OCI-LY7 (cell line): ENCODE results near the gene ZBTB6. TPM values are rescaled to one million over a fixed set of nuclear protein-coding genes. Genes with fewer than 3 reads are reported as not detected.

Experiments
- Bru-seq: library from RNA; stranded (reverse); fragments of 400-500 nt; gene quantifications from one replicate; lab custom pipeline; 2021; lab: Mats Ljungman, UMichigan
- BruChase-seq, 2 experiments: library from RNA; stranded (reverse); fragments of 400-500 nt; gene quantifications; one replicate each; lab custom pipeline; 2021; lab: Mats Ljungman, UMichigan
- BruUV-seq: library from RNA; stranded (reverse); fragments of 400-500 nt; replicated peaks from 2 replicates; lab custom pipeline; 2021; lab: Mats Ljungman, UMichigan
- CTCF ChIA-PET: fragments of 300-600 bp; sonication (Branson Sonifier 250); formaldehyde crosslinking; loops from one replicate; lab custom pipeline; 2022; ENCODE audit warnings: antibody characterized with exemption; ENCODE audit not compliant: unreplicated experiment; lab: Charles Lee
- POLR2A ChIA-PET: fragments of 300-600 bp; sonication (Branson Sonifier 250); formaldehyde crosslinking; loops from one replicate; lab custom pipeline; 2022; ENCODE audit warnings: antibody characterized with exemption; lab: Charles Lee
- DNase-seq: peaks from one replicate; pipeline ENCODE4 v3.0.0-alpha.2; 2015; ENCODE audit warnings: low spot score
- H2AFZ ChIP-seq: fragments of 200-600 bp; sonication (generic), shearing (Covaris generic); 2 replicates; pipeline ENCODE4 v1.6.1; 2014; ENCODE audit warnings: mild to moderate bottlenecking, antibody characterized with exemption, low read length, moderate library complexity
- H3K27ac ChIP-seq: fragments of 200-600 bp; sonication (generic); 2 replicates; pipeline ENCODE4 v1.5.1; 2014; ENCODE audit warnings: mixed run types, low read depth, mild to moderate bottlenecking, moderate library complexity, low read length, inconsistent platforms; ENCODE audit not compliant: poor library complexity, severe bottlenecking
- H3K36me3 ChIP-seq: fragments of 200-600 bp; sonication (generic); 2 replicates; pipeline ENCODE4 v1.6.1; 2014; ENCODE audit warnings: mild to moderate bottlenecking, antibody characterized with exemption, low read length, moderate library complexity, mixed read lengths; ENCODE audit not compliant: insufficient read depth
- H3K4me1 ChIP-seq: fragments of 200-600 bp; sonication (generic); 2 replicates; pipeline ENCODE4 v1.5.1; 2014; ENCODE audit warnings: mild to moderate bottlenecking, low read length; ENCODE audit not compliant: insufficient read depth, poor library complexity, severe bottlenecking
- H3K4me2 ChIP-seq: fragments of 200-600 bp; sonication (generic); 2 replicates; pipeline ENCODE4 v1.6.1; 2014; ENCODE audit warnings: mild to moderate bottlenecking, low read length
- H3K4me3 ChIP-seq: fragments of 200-600 bp; sonication (generic); 2 replicates; pipeline ENCODE4 v1.5.1; 2014; ENCODE audit warnings: mild to moderate bottlenecking, low read depth, low read length; ENCODE audit not compliant: poor library complexity, severe bottlenecking
- H3K79me2 ChIP-seq: fragments of 200-600 bp; sonication (generic); 2 replicates; pipeline ENCODE4 v1.6.1; 2016; ENCODE audit warnings: low read depth, mild to moderate bottlenecking, low read length, moderate library complexity, mixed read lengths; ENCODE audit not compliant: insufficient read depth
- H3K9me2 ChIP-seq: fragments of 200-600 bp; sonication (generic); 2 replicates; pipeline ENCODE4 v1.6.1; 2016; ENCODE audit warnings: mild to moderate bottlenecking, low read length, mixed read lengths; ENCODE audit not compliant: insufficient read depth
- H3K9me3 ChIP-seq: fragments of 200-600 bp; sonication (generic); 2 replicates; pipeline ENCODE4 v1.6.1; 2014; ENCODE audit warnings: mild to moderate bottlenecking, mixed run types, low read length, mixed read lengths
- H4K20me1 ChIP-seq: fragments of 200-600 bp; sonication (generic); 2 replicates; pipeline ENCODE4 v1.6.1; 2014; ENCODE audit warnings: mild to moderate bottlenecking, antibody characterized with exemption, low read length, moderate library complexity, mixed read lengths; ENCODE audit not compliant: insufficient read depth
- CTCF ChIP-seq: fragments of 200-600 bp; sonication (generic); conservative IDR thresholded peaks from 2 replicates; pipeline ENCODE4 v1.5.1; 2014; ENCODE audit warnings: mild to moderate bottlenecking, antibody characterized with exemption, low read length, moderate library complexity, mixed read lengths
- EZH2phosphoT487 ChIP-seq: fragments of 200-600 bp; sonication (generic); IDR thresholded peaks from 2 replicates; pipeline ENCODE4 v1.6.1; 2018; ENCODE audit warnings: low read depth, borderline replicate concordance, mild to moderate bottlenecking, mixed run types, antibody characterized with exemption, low read length, moderate library complexity, mixed read lengths
- intact Hi-C: fragments of 100-400 bp; cut with micrococcal nuclease; formaldehyde crosslinking; loops from one replicate; pipeline ENCODE4 v1.10.0; 2022; ENCODE audit not compliant: unreplicated experiment
- long read RNA-seq: library from polyadenylated mRNA; stranded (forward); transcript quantifications from one replicate; pipeline ENCODE4 v2.0.0, GENCODE V29; 2022
- total RNA-seq, 2 experiments: library from RNA; depleted of rRNA in 1 of 2; stranded (reverse); fragments of >200 nt in 1 of 2; shearing (Covaris generic) in 1 of 2; gene quantifications; 2 replicates each; pipeline ENCODE4 v1.2.3, GENCODE V29; 2014 to 2022

ZBTB6 gene
- total RNA-seq (2014; rRNA removed; shearing (Covaris generic)) (7.1 and 8.1 TPM in 2 replicates), total RNA-seq (2022) (8.4 and 9.4 TPM in 2 replicates), Bru-seq, nascent RNA (percentile 91 among the genes with signal in this experiment), BruChase-seq, experiment 1, labeled RNA remaining after a 6-hour chase (percentile 61 among the genes with signal in this experiment), BruChase-seq, experiment 2, labeled RNA remaining after a 2-hour chase (percentile 92 among the genes with signal in this experiment)
- long read RNA-seq, full-length matches to known transcripts, result 5 of 9 reads
- long read RNA-seq, partial matches to known transcripts, result 0 of 9 reads
- long read RNA-seq, other reads (novel, unspliced or antisense), result 4 of 9 reads

GRCh38 chr9:122912964-122913673 lies at the start of gene ZBTB6:
Gene ZBTB6, minus strand, starts transcription at chr9:122913323. Its CDS starts 1,251 bp downstream, at chr9:122912072.
- no TSS peak for BruUV-seq
- Histone ChIP-seq H3K36me3 (peaks cover 39% of the 10 kb centered on the region), H3K4me3 (peak within 1 kb of the TSS; percentile 76), H3K4me2 (peak within 1 kb of the TSS; percentile 83), H2AFZ (peak within 1 kb of the TSS; percentile 45; the same call in 1 of the 2 replicates), H3K27ac (peak within 1 kb of the TSS; percentile 88), H4K20me1 (no peaks in the 10 kb centered on the region), H3K9me2 (no peaks in the 10 kb centered on the region), H3K9me3 (no peaks in the 10 kb centered on the region), H3K79me2 (peaks cover 44% of the 10 kb centered on the region), H3K4me1 (peaks cover 24% of the 10 kb centered on the region)
- peak; percentile 95 for DNase-seq
- POLR2A ChIA-PET, result interaction anchor here (0.5 to 4.1 kb wide), 20 partner anchors 8 to 795 kb away, joined by 3 to 29 read pairs (median 4); partner anchors contain the start of genes MRRF, RABGAP1, RBM18 and RC3H2
- CTCF ChIA-PET, result no interaction called here
- intact Hi-C loops, result loop anchor here (1.0 kb wide), 1 partner anchor 18 kb away; the partner anchor contains the start of gene ZBTB26
- TF ChIP-seq EZH2phosphoT487 (no peak), CTCF (no peak; the same call in 1 of the 2 replicates)

GRCh38 chr9:122961139-122961538 lies 48.0 kb upstream of the ZBTB6 start:
- no peak for TF ChIP-seq CTCF
- TF ChIP-seq EZH2phosphoT487, result no peak
- H2AFZ ChIP-seq, result no peak overlapping the region
- H3K9me2 ChIP-seq, result no peaks in the 10 kb centered on the region
- H3K4me1 ChIP-seq, result no peaks in the 10 kb centered on the region
- H4K20me1 ChIP-seq, result no peaks in the 10 kb centered on the region
- no peaks in the 10 kb centered on the region for H3K9me3 ChIP-seq
- H3K4me2 ChIP-seq, result no peak overlapping the region
- ChIA-PET CTCF (no interaction called here), POLR2A (interaction anchor here (1.1 kb wide), 1 partner anchor 69 kb away, joined by 3 read pairs; no protein-coding TSS in a partner anchor)
- DNase-seq, result no peak
- H3K4me3 ChIP-seq, result no peak overlapping the region
- H3K36me3 ChIP-seq, result peaks cover 72% of the 10 kb centered on the region
- H3K79me2 ChIP-seq, result peaks cover 17% of the 10 kb centered on the region; the same call in 1 of the 2 replicates
- H3K27ac ChIP-seq, result no peak overlapping the region
- intact Hi-C loops, result no loop called here
- BruUV-seq, result no TSS peak
